OCI-LY1 (cell line): ENCODE data around the gene RAD54L.

Source experiments
- EZH2 ChIP-seq: fragments of 200-600 bp; sonication (generic), shearing (Covaris generic); IDR thresholded peaks from 2 replicates; pipeline ENCODE4 v1.8.0; 2017; ENCODE audit warnings: borderline replicate concordance, mixed run types, mild to moderate bottlenecking, antibody characterized with exemption, low read length, moderate library complexity, mixed read lengths
- TF ChIP-seq, protein P1 (sequence below): fragments of 200-600 bp; sonication (generic), shearing (Covaris generic); IDR thresholded peaks from 2 replicates; pipeline ENCODE4 v1.5.1; 2017; ENCODE audit warnings: mild to moderate bottlenecking, antibody characterized with exemption, low read length, moderate library complexity, mixed read lengths

DNA sequence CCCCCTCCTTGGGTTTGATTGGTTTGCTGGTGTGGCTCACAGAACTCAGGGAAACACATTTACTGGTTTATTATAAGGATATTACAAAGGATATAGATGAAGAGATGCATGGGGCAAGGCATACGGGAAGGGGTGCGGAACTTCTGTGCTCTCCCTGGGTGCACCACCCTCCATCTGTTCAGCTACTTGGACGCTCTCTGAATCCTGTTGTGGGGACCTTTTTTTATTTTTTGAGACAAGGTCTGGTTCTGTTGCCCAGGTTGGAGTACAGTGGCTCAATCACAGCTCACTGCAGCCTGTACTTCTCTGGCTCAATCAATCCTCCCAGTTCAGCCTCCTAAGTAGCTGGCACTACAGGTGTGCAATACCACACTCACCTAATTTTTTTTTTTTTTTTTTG lies 37.0 kb upstream of the RAD54L start:
- TF ChIP-seq, protein P1, sequence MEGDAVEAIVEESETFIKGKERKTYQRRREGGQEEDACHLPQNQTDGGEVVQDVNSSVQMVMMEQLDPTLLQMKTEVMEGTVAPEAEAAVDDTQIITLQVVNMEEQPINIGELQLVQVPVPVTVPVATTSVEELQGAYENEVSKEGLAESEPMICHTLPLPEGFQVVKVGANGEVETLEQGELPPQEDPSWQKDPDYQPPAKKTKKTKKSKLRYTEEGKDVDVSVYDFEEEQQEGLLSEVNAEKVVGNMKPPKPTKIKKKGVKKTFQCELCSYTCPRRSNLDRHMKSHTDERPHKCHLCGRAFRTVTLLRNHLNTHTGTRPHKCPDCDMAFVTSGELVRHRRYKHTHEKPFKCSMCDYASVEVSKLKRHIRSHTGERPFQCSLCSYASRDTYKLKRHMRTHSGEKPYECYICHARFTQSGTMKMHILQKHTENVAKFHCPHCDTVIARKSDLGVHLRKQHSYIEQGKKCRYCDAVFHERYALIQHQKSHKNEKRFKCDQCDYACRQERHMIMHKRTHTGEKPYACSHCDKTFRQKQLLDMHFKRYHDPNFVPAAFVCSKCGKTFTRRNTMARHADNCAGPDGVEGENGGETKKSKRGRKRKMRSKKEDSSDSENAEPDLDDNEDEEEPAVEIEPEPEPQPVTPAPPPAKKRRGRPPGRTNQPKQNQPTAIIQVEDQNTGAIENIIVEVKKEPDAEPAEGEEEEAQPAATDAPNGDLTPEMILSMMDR = no peak
- TF ChIP-seq EZH2 = no peak
